Stimulated activated naive CD4-positive, alpha-beta T cell treated with Interleukin-2 at 50 U/mL for 16 hours (primary cell): ENCODE results near the gene GALNT15.

Experiments used
- DNase-seq: peaks from one replicate; lab custom pipeline; 2025; lab: John Stamatoyannopoulos, UW

Gene GALNT15

GRCh38 chr3:16168211-16168610 lies 6.3 kb upstream of the GALNT15 start:
- no peak for DNase-seq

GRCh38 chr3:16171009-16171408 lies 3.5 kb upstream of the GALNT15 start:
- no peak for DNase-seq

GRCh38 chr3:16171825-16172224 lies 2.7 kb upstream of the GALNT15 start:
- DNase-seq: no peak

DNA sequence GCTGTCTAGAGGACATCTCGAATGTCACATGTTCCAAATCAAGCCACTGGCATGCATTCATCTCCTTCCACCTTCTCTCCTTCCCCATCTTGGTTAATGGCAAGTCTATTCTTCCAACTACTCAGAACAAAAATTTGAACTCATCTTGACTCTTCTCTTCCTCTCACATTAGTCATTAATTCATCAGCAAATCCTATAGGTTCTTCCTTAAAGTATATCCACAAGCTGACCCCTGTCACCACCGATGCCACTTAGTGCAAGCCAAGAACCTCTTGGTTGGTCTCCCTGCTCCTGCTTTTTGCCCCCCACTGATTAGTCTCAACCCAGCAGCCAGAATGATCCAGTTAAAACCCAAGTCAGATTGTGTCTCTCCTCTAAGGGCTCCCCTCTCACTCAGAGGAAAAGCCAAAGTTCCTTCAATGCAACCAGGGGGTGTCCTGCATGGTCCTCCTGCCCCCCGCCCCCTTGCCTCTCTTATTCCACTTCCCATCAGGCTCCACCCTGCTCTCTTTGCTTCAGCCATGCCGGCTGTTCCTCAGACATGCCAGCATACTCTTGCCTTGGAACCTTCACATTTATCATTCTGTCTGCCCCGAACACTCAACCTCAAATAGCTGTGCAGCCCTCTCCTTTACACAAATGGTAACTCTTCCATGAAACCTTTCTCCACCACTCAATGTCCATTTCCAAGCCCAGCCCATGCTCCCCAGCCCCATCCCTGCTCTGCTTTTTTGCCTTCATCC lies 1.0 kb upstream of the GALNT15 start:
- DNase-seq: no peak

- DNase-seq: no peak
These were observed 489 bp upstream of the GALNT15 start for GRCh38 chr3:16174026-16174355.

DNA sequence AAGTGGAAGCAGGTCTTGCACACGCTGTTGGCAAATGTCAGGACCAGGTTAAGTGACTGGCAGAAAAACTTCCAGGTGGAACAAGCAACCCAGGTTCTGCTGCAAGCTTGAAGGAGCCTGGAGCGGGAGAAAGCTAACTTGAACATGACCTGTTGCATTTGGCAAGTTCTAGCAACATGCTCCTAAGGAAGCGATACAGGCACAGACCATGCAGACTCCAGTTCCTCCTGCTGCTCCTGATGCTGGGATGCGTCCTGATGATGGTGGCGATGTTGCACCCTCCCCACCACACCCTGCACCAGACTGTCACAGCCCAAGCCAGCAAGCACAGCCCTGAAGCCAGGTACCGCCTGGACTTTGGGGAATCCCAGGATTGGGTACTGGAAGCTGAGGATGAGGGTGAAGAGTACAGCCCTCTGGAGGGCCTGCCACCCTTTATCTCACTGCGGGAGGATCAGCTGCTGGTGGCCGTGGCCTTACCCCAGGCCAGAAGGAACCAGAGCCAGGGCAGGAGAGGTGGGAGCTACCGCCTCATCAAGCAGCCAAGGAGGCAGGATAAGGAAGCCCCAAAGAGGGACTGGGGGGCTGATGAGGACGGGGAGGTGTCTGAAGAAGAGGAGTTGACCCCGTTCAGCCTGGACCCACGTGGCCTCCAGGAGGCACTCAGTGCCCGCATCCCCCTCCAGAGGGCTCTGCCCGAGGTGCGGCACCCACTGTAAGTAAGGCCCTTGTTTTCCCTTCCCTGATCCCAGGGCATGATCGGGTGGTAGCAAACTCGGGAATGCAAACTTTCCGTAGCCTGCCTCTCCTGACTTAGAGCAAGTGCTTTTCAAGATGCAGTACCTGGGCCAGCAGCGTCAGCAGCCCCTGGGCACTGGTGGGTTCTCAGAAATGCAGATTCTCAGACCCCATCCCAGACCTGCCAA lies 759 bp downstream of the GALNT15 start:
- DNase-seq: no peak

DNA sequence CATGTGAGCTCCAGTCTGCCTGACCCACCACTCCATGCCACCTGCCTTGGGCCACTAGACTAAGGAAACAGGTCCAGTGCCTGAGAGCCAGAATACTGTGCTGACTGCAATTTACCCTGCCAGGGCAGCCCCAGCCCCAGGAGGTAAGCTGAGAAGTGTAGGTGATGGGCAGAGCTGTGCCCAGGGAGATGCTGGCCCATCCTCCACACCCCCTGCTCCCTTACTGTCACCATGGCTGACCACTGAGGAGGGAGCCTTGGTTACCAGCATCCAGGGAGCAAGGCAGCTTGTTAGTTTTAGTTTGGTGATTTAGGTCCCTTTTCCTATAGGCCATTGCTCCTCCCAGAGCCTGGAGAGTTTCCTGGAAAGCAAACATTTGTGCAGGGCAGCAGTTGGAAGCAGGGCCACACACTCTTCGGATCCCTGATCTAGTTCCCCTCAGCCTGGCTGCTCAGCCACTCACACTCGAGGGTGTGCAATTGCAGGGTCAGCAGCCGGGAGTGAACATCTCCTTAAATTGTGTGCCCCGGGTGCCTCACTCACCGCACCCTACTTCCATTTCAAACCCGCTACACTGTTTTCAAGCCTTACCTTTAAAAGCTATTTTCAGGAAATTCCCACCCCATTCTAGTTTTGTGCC lies 2.0 kb downstream of the GALNT15 start:
- DNase-seq: no peak

GRCh38 chr3:16177382-16177781 lies 2.9 kb downstream of the GALNT15 start:
- DNase-seq: no peak

DNA sequence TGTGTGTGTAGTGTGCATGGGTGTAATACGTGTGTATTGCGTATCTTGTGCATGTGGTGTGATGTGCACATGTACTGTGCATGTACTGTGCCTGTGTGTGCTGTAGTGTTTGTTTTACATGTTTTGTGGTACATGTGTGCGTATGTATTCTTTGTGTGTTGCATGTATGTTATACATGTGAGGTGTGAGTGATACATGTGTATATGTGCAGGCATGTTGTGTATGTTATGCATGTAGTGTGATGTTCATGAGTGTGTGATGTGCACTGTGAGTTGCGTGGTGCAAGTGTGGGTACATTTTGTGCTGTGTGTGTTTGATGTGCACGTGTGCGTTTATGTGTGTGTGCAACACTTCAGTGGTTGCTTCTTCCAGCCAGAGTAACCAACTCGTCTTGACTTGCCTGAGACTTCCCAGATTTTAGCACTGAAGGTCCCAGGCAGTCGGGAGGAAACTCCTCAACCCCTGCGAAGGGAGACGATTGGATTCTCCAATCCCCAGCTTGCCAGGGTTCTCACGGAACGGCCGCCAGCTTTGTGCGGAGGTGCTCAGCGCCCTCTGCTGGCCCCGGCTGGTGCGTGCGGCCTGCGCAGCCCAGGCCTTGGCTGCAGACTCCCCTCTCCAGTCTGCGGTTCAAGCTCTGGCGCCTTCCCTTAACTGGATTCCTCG lies 3.6 kb downstream of the GALNT15 start:
- DNase-seq: no peak

- no peak for DNase-seq
These were observed 4.1 kb downstream of the GALNT15 start for GRCh38 chr3:16178628-16178988.

DNA sequence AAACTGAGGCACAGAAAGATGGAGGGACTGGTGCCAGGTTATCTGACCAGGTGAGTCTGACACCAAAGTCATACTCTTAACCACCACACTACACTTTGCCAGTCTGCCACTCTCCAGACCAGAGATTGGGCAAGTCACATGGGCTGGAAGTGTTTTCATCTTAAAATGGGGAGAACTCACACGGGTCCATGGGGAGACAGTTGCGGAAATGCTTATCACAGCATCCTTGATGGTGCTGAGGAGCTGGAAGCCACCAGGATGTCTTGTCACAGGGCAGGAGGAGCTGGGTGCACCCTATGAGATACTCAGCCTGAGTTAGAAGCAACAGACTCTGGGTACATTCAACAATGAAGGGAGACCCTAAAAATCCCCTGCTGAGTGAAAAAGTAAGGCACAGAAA lies 4.8 kb downstream of the GALNT15 start:
- DNase-seq: no peak

DNA sequence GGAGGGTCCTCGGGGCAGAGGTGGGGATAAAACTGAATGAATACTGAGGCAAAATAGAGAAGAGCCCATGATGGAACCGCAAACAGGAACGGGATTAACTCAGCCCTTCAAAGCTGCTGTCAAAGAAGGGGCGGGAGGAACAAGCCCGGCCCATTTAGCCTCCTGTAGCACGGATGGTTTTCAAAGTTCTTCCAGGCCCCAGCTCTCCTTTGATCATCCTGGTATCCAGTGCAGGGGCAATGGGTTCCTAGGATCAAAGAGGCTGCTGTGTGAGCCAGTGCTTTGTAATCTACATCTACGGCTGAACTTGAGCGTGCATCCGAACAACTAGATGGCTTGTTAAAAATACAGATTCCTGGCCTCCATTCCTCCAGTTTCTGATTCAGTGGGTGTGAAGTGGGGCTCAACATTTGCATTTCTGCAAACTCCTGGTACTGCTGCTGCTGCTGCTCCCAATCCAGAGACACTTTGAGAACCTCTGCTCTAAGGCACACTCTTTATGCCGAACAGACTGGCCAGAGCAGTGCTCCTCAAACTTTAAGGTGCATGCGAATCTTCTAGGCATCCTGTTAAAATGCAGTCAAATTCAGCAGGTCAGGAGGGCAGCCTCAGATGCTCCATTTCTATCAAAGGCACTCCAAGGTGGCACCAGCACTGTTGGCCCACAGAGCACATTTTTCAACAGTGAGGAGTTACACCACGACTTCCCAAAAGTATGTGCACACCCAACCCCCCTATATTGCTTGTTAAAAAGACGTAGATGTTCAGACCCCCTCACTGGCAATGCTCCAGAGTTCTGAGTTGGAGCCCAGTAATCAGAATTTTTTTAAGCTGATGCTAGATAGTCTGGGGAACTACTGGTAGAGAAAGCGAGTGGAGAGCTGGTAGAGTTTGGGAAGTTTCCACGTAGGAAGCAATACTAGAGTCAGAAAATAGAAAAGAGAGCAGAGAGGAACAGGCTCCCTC lies 5.6 kb downstream of the GALNT15 start:
- DNase-seq: no peak

DNA sequence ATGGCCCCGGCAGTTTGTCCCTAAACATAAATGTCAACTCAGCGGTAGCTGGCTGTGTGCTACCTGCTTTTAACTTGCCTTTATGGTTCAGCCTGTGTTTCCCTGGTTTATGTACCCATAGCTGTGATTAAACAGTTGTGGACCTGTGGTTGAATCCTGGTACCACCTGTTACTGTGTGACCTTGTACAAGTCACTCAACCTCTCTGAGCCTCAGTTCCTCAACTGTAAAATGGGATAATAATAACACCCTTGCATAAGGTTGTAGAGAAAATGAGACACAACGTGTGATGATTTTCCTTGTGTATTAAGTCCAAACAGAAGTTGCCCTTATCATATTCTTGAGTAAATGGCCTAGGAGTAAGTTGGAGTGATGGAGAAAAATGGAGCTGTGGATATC lies 6.3 kb downstream of the GALNT15 start:
- no peak for DNase-seq

DNA sequence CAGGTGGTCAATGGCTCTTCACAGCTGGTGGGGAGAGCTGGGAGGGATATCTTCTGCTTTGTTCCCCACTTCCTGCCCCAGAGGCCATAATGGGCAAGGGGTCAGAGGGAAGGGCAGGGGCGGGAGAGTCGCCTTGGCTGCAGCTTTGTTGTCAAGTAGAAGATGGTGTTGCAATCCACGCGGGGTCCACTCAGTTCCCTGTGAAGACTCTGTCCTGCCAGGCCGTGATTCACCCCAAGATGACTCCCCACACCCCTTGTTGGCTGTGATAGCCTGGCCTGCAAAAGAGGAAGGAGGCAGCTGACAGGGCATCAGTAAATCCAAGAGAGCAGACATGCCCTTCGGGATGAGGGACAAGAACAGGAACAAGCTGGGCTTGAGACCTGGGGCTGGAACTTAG lies 6.9 kb downstream of the GALNT15 start:
- DNase-seq: no peak

GRCh38 chr3:16182183-16182582 lies 7.7 kb downstream of the GALNT15 start:
- DNase-seq: no peak

DNA sequence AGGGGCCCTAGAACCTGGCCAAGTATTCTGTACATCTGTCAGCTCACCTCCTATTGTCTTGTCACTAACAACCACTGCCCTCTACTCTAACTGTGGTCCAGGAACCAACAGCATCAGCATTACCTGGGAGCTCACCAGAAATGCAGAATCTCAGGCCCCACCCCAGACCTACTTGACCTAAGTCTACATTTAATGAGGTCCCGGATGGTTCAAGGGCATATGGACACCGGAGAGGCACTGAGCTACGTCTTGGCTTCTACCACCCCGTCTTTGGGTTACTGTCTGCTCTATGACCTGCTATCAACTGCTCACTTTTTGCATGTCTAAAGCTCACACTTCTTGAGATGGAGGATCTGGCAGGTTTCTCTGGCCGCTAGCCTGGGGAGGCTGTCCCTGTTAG lies 8.1 kb downstream of the GALNT15 start:
- DNase-seq: no peak

DNA sequence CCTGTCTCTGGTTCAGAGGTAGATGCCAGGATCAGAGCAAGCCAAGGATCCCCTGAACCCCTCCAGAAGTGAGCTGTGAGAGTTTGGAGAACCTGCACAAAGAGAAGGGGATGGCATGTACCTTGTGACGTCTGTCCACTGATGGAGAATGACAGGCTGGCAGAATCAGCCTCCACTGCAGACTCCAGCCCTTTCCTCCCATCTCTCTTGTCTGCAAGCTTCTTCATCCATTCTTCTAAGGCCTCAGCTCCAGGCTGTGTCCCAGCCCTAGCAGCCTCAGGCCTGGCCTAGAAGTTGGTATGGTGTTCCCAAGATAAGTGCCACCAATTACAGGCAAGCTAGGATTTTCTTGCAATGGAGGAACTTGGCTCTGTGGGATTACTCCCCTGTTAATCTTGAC lies 8.6 kb downstream of the GALNT15 start:
- no peak for DNase-seq

GRCh38 chr3:16183601-16184270 lies 9.3 kb downstream of the GALNT15 start:
- no peak for DNase-seq

GRCh38 chr3:16186086-16186485 lies 11.6 kb downstream of the GALNT15 start:
- DNase-seq: no peak

DNA sequence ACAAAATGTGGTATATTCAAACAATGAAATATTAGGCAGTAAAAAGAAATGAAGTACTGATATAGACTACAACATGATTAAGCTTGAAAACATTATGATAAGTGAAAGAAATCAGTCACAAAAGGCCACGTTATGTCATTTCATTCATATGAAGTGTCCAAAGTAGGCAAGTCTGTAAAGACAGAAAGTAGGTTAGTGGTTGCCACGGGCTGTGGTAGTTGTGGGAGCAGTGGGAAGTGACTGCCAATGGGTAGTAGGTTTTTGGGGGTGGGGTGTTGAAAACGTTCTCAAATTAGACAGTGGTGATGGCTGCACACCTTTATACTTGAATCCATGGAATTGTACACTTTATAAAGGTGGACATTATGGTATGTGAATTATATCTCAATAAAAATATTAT lies 12.1 kb downstream of the GALNT15 start:
- DNase-seq: no peak
